K562 (cell line): ENCODE results near the gene SLC6A6. TPM values are rescaled to one million over a fixed set of nuclear protein-coding genes. Genes with fewer than 3 reads are reported as not detected.

Source experiments
- ADNP ChIP-seq: fragments of 200-800 bp; sonication (Bioruptor generic); IDR thresholded peaks from 2 replicates; pipeline ENCODE4 v1.6.1; 2016; ENCODE audit warnings: missing genetic modification characterization, missing compliant biosample characterization
- DNMT1 ChIP-seq: fragments of 450-650 bp; IDR thresholded peaks from 2 replicates; pipeline ENCODE4 v1.6.1; 2016; ENCODE audit warnings: antibody characterized with exemption, mild to moderate bottlenecking
- ERF ChIP-seq: fragments of 450-650 bp; formaldehyde crosslinking; IDR thresholded peaks from 2 replicates; pipeline ENCODE4 v1.4.0; 2020; ENCODE audit warnings: mild to moderate bottlenecking, mixed read lengths
- FOXJ3 ChIP-seq: sonication (generic); formaldehyde crosslinking; IDR thresholded peaks from 2 replicates; pipeline ENCODE4 v1.4.0; 2020; ENCODE audit warnings: mild to moderate bottlenecking, missing genetic modification reagents
- JUNB ChIP-seq: fragments of 450-650 bp; formaldehyde crosslinking; conservative IDR thresholded peaks from 2 replicates; pipeline ENCODE4 v1.4.0; 2020; ENCODE audit warnings: mild to moderate bottlenecking
- KAT7 ChIP-seq: sonication (generic); formaldehyde crosslinking; IDR thresholded peaks from 2 replicates; pipeline ENCODE4 v1.8.0; 2022; ENCODE audit warnings: missing genetic modification reagents, mild to moderate bottlenecking, borderline replicate concordance
- MAFK ChIP-seq: IDR thresholded peaks from 2 replicates; pipeline ENCODE4 v1.6.1; 2011; ENCODE audit warnings: low read length, improper control_type of control experiment
- MEF2D ChIP-seq: conservative IDR thresholded peaks from 2 replicates; pipeline ENCODE4 v1.6.1; 2016; ENCODE audit warnings: low read depth, missing genetic modification characterization, missing compliant biosample characterization
- PML ChIP-seq: IDR thresholded peaks from 2 replicates; pipeline ENCODE4 v1.6.1; 2012; ENCODE audit warnings: low read length, inconsistent platforms
- RCOR1 ChIP-seq, 2 experiments: IDR thresholded peaks; 2 replicates each; pipeline ENCODE4 v1.6.1; 2012; ENCODE audit warnings: low read depth in 2 of 2, low read length in 2 of 2, borderline replicate concordance in 1 of 2, improper control_type of control experiment in 1 of 2
- SETDB1 ChIP-seq: IDR thresholded peaks from one replicate; pipeline ENCODE4 v1.6.1; 2012; ENCODE audit warnings: low read length, control low read depth, inconsistent platforms
- SNRNP70 ChIP-seq: fragments of 200-400 bp; formaldehyde crosslinking; optimal IDR thresholded peaks from 2 replicates; pipeline ENCODE3; 2017; ENCODE audit warnings: low read depth, low read length
- TRIM24 ChIP-seq, 2 experiments: fragments of 450-650 bp; IDR thresholded peaks; 2 replicates each; pipeline ENCODE4 v1.6.1; 2016
- ZNF133 ChIP-seq: fragments of 250-450 bp; sonication (Bioruptor Pico); IDR thresholded peaks from 2 replicates; pipeline ENCODE4 v1.4.0; 2020; ENCODE audit warnings: mild to moderate bottlenecking
- ZNF699 ChIP-seq: fragments of 250-450 bp; sonication (Bioruptor Pico); IDR thresholded peaks from 2 replicates; pipeline ENCODE4 v1.8.0; 2021; ENCODE audit warnings: mild to moderate bottlenecking, moderate library complexity; ENCODE audit not compliant: insufficient replicate concordance
- polyA plus RNA-seq, 8 experiments: library from polyadenylated mRNA; depleted of rRNA in 4 of 8; stranded (reverse) in 5 of 8; unstranded in 3 of 8; fragments of >200 nt; fragmentation: Nextera tagmentation in 2 of 8; fragmentation: Illumina TruSeq in 1 of 8; extraction: Ambion mirVana in 2 of 8; extraction: Trizol in 1 of 8; gene quantifications; 2 replicates each; pipeline versions ENCODE4 v1.2.1 to v1.2.3, GENCODE V29; 2011 to 2014; ENCODE audit warnings: inconsistent platforms in 1 of 8, missing spikeins in 1 of 8
- total RNA-seq, 7 experiments: library from RNA; depleted of rRNA in 6 of 7; stranded (reverse); fragments of >200 nt in 6 of 7; fragmentation: Illumina TruSeq in 2 of 7; extraction: Trizol in 2 of 7; gene quantifications; 2 replicates each; pipeline versions ENCODE4 v1.2.1 to v1.2.3, GENCODE V29; 2011 to 2021; ENCODE audit warnings: low replicate concordance in 1 of 7
- TF ChIP-seq, protein P1 (sequence below): fragments of 150-350 bp; IDR thresholded peaks from 2 replicates; pipeline ENCODE4 v1.6.1; 2014; ENCODE audit warnings: low read depth, mild to moderate bottlenecking, low read length, borderline replicate concordance
- TF ChIP-seq, protein P2 (sequence below): sonication (generic); formaldehyde crosslinking; IDR thresholded peaks from 2 replicates; pipeline ENCODE4 v1.9.0; 2022; ENCODE audit warnings: mild to moderate bottlenecking, missing genetic modification reagents
- TF ChIP-seq, protein P3 (sequence below), 2 experiments: IDR thresholded peaks in 1 of 2; conservative IDR thresholded peaks in 1 of 2; 2 replicates each; pipeline ENCODE4 v1.6.1; 2016; ENCODE audit warnings: low read depth in 2 of 2, mild to moderate bottlenecking in 1 of 2, missing compliant biosample characterization in 1 of 2, missing genetic modification characterization in 1 of 2, moderate library complexity in 1 of 2
- TF ChIP-seq, protein P4 (sequence below): fragments of 200-800 bp; sonication (Bioruptor generic); IDR thresholded peaks from 2 replicates; pipeline ENCODE4 v1.6.1; 2017; ENCODE audit warnings: missing genetic modification characterization, missing compliant biosample characterization

SLC6A6 gene
- total and polyA plus RNA-seq, 9 of the 15 experiments (the other 6 are each of a cell fraction or from before 2014, with no cell fraction given): 12.3 to 203 (median 93.2) TPM

DNA sequence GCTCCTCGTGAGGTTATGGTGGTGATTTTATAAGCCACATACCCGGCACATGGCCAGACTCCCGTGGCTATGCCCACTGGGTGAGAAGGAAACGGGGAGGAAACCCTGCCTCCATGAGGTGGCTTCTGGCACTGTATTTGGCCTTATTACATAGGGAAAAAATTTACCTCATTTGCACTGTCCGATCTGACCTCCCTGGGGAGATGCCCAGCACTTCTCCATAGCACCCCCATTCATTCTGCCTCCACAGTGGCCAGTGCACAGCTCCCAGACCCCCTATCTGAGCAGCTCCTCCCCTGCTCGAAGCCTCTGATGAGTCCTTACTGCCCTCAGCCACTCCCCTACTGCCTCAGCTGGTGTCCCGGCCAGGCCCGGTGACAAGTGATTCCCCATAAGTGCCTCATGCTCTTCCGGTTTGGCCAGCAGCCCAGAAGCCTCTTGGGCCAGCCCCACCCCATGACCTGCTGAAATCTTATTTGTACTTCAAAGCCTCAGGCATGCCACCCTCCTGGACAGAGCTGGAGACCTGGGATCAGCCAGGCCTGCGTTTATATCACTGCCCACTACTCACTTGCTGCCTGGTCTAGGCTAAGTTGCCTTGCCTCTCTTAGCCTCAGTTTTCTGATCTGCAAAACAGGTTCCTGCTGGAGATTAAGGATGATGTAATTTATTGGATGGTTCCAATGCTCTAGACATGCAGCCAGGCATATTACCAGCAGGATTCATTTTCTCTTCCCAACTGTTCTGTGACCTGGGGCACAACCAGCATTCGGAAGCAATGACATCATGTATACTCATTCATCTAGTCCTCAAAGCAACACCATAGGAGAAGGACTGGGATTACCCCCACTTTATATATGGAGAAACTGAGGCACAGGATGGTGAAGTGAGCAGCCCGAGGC, 30.6 kb upstream of the SLC6A6 start (continued):
- TF ChIP-seq ZNF699 (CRISPR knock-in tag) (no peak), PML (0 out of 2 replicates have a peak, but pooled peaks have one; percentile 37), ERF (CRISPR knock-in tag) (no peak), ADNP (tag) (0 out of 2 replicates have a peak, but pooled peaks have one; percentile 1), SETDB1 (no peak), KAT7 (CRISPR knock-in tag) (peak; percentile 55; the same call in 1 of the 2 replicates), SNRNP70 (no peak), RCOR1 (IDR thresholded peaks at IDR 0.05; ENCODE audit: borderline replicate concordance in 1 of 2, low read depth in 2 of 2, low read length in 2 of 2) (peak; percentile 53 to 89; a peak in 3 of 4 replicates), ZNF133 (no peak), MEF2D (tag) (0 out of 2 replicates have a peak, but pooled peaks have one; percentile 23), MAFK (no peak), FOXJ3 (CRISPR knock-in tag) (no peak), TRIM24 (IDR thresholded peaks at IDR 0.05) (0 out of 4 replicates have a peak, but pooled peaks of 1 of the 2 experiments have one; percentile 49), DNMT1 (no peak), JUNB (CRISPR knock-in tag) (no peak)
- TF ChIP-seq, protein P1, sequence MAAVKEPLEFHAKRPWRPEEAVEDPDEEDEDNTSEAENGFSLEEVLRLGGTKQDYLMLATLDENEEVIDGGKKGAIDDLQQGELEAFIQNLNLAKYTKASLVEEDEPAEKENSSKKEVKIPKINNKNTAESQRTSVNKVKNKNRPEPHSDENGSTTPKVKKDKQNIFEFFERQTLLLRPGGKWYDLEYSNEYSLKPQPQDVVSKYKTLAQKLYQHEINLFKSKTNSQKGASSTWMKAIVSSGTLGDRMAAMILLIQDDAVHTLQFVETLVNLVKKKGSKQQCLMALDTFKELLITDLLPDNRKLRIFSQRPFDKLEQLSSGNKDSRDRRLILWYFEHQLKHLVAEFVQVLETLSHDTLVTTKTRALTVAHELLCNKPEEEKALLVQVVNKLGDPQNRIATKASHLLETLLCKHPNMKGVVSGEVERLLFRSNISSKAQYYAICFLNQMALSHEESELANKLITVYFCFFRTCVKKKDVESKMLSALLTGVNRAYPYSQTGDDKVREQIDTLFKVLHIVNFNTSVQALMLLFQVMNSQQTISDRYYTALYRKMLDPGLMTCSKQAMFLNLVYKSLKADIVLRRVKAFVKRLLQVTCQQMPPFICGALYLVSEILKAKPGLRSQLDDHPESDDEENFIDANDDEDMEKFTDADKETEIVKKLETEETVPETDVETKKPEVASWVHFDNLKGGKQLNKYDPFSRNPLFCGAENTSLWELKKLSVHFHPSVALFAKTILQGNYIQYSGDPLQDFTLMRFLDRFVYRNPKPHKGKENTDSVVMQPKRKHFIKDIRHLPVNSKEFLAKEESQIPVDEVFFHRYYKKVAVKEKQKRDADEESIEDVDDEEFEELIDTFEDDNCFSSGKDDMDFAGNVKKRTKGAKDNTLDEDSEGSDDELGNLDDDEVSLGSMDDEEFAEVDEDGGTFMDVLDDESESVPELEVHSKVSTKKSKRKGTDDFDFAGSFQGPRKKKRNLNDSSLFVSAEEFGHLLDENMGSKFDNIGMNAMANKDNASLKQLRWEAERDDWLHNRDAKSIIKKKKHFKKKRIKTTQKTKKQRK: no peak
- TF ChIP-seq, protein P2, sequence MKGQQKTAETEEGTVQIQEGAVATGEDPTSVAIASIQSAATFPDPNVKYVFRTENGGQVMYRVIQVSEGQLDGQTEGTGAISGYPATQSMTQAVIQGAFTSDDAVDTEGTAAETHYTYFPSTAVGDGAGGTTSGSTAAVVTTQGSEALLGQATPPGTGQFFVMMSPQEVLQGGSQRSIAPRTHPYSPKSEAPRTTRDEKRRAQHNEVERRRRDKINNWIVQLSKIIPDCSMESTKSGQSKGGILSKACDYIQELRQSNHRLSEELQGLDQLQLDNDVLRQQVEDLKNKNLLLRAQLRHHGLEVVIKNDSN (CRISPR knock-in tag): peak; percentile 64
- TF ChIP-seq, protein P3, sequence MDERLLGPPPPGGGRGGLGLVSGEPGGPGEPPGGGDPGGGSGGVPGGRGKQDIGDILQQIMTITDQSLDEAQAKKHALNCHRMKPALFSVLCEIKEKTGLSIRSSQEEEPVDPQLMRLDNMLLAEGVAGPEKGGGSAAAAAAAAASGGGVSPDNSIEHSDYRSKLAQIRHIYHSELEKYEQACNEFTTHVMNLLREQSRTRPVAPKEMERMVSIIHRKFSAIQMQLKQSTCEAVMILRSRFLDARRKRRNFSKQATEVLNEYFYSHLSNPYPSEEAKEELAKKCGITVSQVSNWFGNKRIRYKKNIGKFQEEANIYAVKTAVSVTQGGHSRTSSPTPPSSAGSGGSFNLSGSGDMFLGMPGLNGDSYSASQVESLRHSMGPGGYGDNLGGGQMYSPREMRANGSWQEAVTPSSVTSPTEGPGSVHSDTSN (CRISPR knock-in tag; IDR thresholded peaks at IDR 0.05; ENCODE audit: low read depth): no peak
- TF ChIP-seq, protein P3 (tag; conservative IDR thresholded peaks at IDR 0.05; ENCODE audit: low read depth): peak; percentile 58
- TF ChIP-seq, protein P4, sequence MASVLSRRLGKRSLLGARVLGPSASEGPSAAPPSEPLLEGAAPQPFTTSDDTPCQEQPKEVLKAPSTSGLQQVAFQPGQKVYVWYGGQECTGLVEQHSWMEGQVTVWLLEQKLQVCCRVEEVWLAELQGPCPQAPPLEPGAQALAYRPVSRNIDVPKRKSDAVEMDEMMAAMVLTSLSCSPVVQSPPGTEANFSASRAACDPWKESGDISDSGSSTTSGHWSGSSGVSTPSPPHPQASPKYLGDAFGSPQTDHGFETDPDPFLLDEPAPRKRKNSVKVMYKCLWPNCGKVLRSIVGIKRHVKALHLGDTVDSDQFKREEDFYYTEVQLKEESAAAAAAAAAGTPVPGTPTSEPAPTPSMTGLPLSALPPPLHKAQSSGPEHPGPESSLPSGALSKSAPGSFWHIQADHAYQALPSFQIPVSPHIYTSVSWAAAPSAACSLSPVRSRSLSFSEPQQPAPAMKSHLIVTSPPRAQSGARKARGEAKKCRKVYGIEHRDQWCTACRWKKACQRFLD (CRISPR knock-in tag): no peak
